NK-92 treated with Interleukin-12 subunit alpha and Interleukin-12 subunit beta, amount 100 ng/mL, for 24 hours (cell line): ENCODE data around the gene ANKDD1B.

Experiments used
- DNase-seq: peaks from one replicate; lab custom pipeline; 2025; lab: John Stamatoyannopoulos, UW

The ANKDD1B gene

GRCh38 chr5:75706016-75706415, 94.8 kb downstream of the ANKDD1B start:
- DNase-seq, result no peak

GRCh38 chr5:75706775-75707174, 95.5 kb downstream of the ANKDD1B start:
- DNase-seq, result no peak

GRCh38 chr5:75707911-75708509, 96.8 kb downstream of the ANKDD1B start:
- no peak for DNase-seq

- no peak for DNase-seq
These were observed 99.4 kb downstream of the ANKDD1B start for GRCh38 chr5:75710637-75711036.

- DNase-seq, result no peak
These were observed 99.9 kb downstream of the ANKDD1B start for GRCh38 chr5:75711151-75711550.

GRCh38 chr5:75712091-75712490, 100.8 kb downstream of the ANKDD1B start:
- DNase-seq, result no peak

- peak; percentile 26 for DNase-seq
These were observed 105.4 kb downstream of the ANKDD1B start for GRCh38 chr5:75716715-75717081.

- peak; percentile 89 for DNase-seq
These were observed 106.0 kb downstream of the ANKDD1B start, which contains the start of gene POC5 for GRCh38 chr5:75717082-75717922. Gene POC5, minus strand, starts transcription at chr5:75717437. Its CDS starts 4,500 bp downstream, at chr5:75712937.

GRCh38 chr5:75720882-75721281, 109.6 kb downstream of the ANKDD1B start:
- no peak for DNase-seq
